Thoracic aorta (tissue), 2 donors: Measurements from ENCODE around the gene NRDC. TPM values are rescaled to one million over a fixed set of nuclear protein-coding genes. Genes with fewer than 3 reads are reported as not detected.

Experiments
- ATAC-seq: fragments of 150-250 bp; one replicate; pipeline ENCODE4 v1.8.0; 2017; ENCODE audit warnings: low read depth; ENCODE audit not compliant: insufficient number of reproducible peaks, low FRiP score
- DNase-seq: peaks from one replicate; pipeline ENCODE4 v3.0.0-alpha.2; 2020; ENCODE audit warnings: low spot score
- H3K27ac ChIP-seq, 2 donors: fragments of 200-600 bp; sonication (generic); 1 replicate in 1 of 2; 2 replicates in 1 of 2; pipeline ENCODE4 v1.5.1; 2016; ENCODE audit warnings: mild to moderate bottlenecking in 2 of 2, moderate library complexity in 2 of 2
- H3K27me3 ChIP-seq: fragments of 200-600 bp; sonication (generic); replicated peaks from 2 replicates; pipeline ENCODE4 v1.6.0; 2016; ENCODE audit warnings: mild to moderate bottlenecking; ENCODE audit not compliant: insufficient read depth
- H3K36me3 ChIP-seq: fragments of 200-600 bp; sonication (generic); one replicate; pipeline ENCODE4 v1.5.1; 2016
- H3K4me1 ChIP-seq, 2 donors: fragments of 200-600 bp; sonication (generic); 1 replicate in 1 of 2; 2 replicates in 1 of 2; pipeline versions ENCODE4 v1.5.1 to v1.6.0; 2016; ENCODE audit warnings: low read depth in 2 of 2, mild to moderate bottlenecking in 1 of 2; ENCODE audit not compliant: control insufficient read depth in 1 of 2
- H3K4me3 ChIP-seq: fragments of 200-600 bp; sonication (generic); 2 replicates; pipeline ENCODE4 v1.5.1; 2016; ENCODE audit warnings: mild to moderate bottlenecking
- H3K9me3 ChIP-seq: fragments of 200-600 bp; sonication (generic); 2 replicates; pipeline ENCODE4 v1.5.1; 2016
- CTCF ChIP-seq: fragments of 200-600 bp; sonication (generic); IDR thresholded peaks from one replicate; pipeline ENCODE4 v1.5.1; 2019; ENCODE audit warnings: antibody characterized with exemption
- total RNA-seq, 2 donors: library from RNA; depleted of rRNA; stranded (reverse); fragments of >200 nt; gene quantifications; one replicate each; pipeline versions ENCODE4 v1.1.0 to v1.2.3, GENCODE V29; 2016

Gene NRDC
- total RNA-seq, 2 donors from 2014 or later = 49.7 to 94.2 TPM

GRCh38 chr1:51871351-51871975 lies 7.1 kb downstream of the NRDC start:
- H3K36me3 ChIP-seq = no peaks in the 10 kb centered on the region
- ATAC-seq = no peak

GRCh38 chr1:51870603-51871350 lies 7.8 kb downstream of the NRDC start:
- H3K9me3 ChIP-seq = no peaks in the 10 kb centered on the region
- no peaks in the 10 kb centered on the region for H3K36me3 ChIP-seq
- ATAC-seq = no peak
- H3K4me1 ChIP-seq = peaks cover 25 to 35% of the 10 kb centered on the region in 2 donors
- H3K27ac ChIP-seq = no peak overlapping the region
- TF ChIP-seq CTCF = no peak
- no peaks in the 10 kb centered on the region for H3K27me3 ChIP-seq
- H3K4me3 ChIP-seq = no peak overlapping the region
- DNase-seq = no peak

More at GRCh38 chr1:51871351-51871975, 7.1 kb downstream of the NRDC start:
- no peak for TF ChIP-seq CTCF
- Histone ChIP-seq H3K4me3 (no peak overlapping the region), H3K27me3 (no peaks in the 10 kb centered on the region), H3K27ac (no peak overlapping the region), H3K9me3 (no peaks in the 10 kb centered on the region), H3K4me1 (peaks cover 32 to 41% of the 10 kb centered on the region in 2 donors)
- no peak for DNase-seq

- Histone ChIP-seq H3K36me3 (no peaks in the 10 kb centered on the region), H3K9me3 (no peaks in the 10 kb centered on the region), H3K27me3 (no peaks in the 10 kb centered on the region), H3K27ac (no peak overlapping the region), H3K4me3 (no peak overlapping the region), H3K4me1 (peaks cover 9 to 14% of the 10 kb centered on the region in 2 donors)
- ATAC-seq (no peak), DNase-seq (no peak)
- no peak for TF ChIP-seq CTCF
Observed at GRCh38 chr1:51867479-51868232, 10.9 kb downstream of the NRDC start.

- no peak for TF ChIP-seq CTCF
- H3K9me3 ChIP-seq = no peaks in the 10 kb centered on the region
- DNase-seq (no peak), ATAC-seq (no peak)
- H3K27me3 ChIP-seq = no peaks in the 10 kb centered on the region
- H3K36me3 ChIP-seq = no peaks in the 10 kb centered on the region
- H3K4me1 ChIP-seq = peaks cover 3 to 5% of the 10 kb centered on the region in 2 donors
- H3K4me3 ChIP-seq = no peak overlapping the region
- H3K27ac ChIP-seq = no peak overlapping the region
Observed at GRCh38 chr1:51863384-51863783, 15.1 kb downstream of the NRDC start.

- H3K4me3 ChIP-seq = no peak overlapping the region
- ATAC-seq (no peak), DNase-seq (no peak)
- H3K27me3 ChIP-seq = no peaks in the 10 kb centered on the region
- no peak overlapping the region for H3K27ac ChIP-seq
- no peaks in the 10 kb centered on the region for H3K4me1 ChIP-seq
- no peak for TF ChIP-seq CTCF
- H3K36me3 ChIP-seq = no peaks in the 10 kb centered on the region
- H3K9me3 ChIP-seq = no peaks in the 10 kb centered on the region
Observed at GRCh38 chr1:51861669-51862068, 16.9 kb downstream of the NRDC start.
